GM13976 (cell line): Measurements from ENCODE around the gene CHKB.

Source experiments
- DNase-seq: peaks from one replicate; pipeline ENCODE4 v3.0.0; 2012; ENCODE audit warnings: low spot score
- CTCF ChIP-seq: IDR thresholded peaks from 2 replicates; pipeline ENCODE4 v1.5.1; 2012; ENCODE audit warnings: borderline replicate concordance, mild to moderate bottlenecking; ENCODE audit not compliant: insufficient read depth; ENCODE audit errors: extremely low read depth, missing control alignments, control extremely low read depth
- in situ Hi-C: fragments of 300-500 bp; cut with MboI; formaldehyde crosslinking; loops from one replicate; pipeline ENCODE4 v1.12.0; 2022; ENCODE audit warnings: low sequenced_read_pairs, mixed read lengths, inconsistent platforms; ENCODE audit not compliant: unreplicated experiment

Gene CHKB

GRCh38 chr22:50625568-50626313 is 43.1 kb upstream of the CHKB start:
- DNase-seq, result no peak
- peak; percentile 14 for TF ChIP-seq CTCF
- in situ Hi-C loops, result no loop called here

GRCh38 chr22:50625131-50625567 is 42.5 kb upstream of the CHKB start:
- in situ Hi-C loops, result no loop called here
- no peak for DNase-seq
- no peak for TF ChIP-seq CTCF

GRCh38 chr22:50624347-50625130 is 41.9 kb upstream of the CHKB start:
- in situ Hi-C loops, result no loop called here
- TF ChIP-seq CTCF, result no peak
- DNase-seq, result no peak

- in situ Hi-C loops, result no loop called here
These were observed 40.2 kb upstream of the CHKB start for GRCh38 chr22:50622723-50623327.

GRCh38 chr22:50621948-50622722 is 39.5 kb upstream of the CHKB start:
- DNase-seq, result peak; percentile 44
- TF ChIP-seq CTCF, result peak; percentile 44
- in situ Hi-C loops, result no loop called here

More at GRCh38 chr22:50622723-50623327, 40.2 kb upstream of the CHKB start:
- TF ChIP-seq CTCF, result no peak
- DNase-seq, result no peak

GRCh38 chr22:50621356-50621880 is 38.8 kb upstream of the CHKB start:
- peak; percentile 63 for DNase-seq
- no peak for TF ChIP-seq CTCF
- in situ Hi-C loops, result no loop called here
